HG03196 (cell line): ENCODE results near the gene OGFR.

Source experiments
- ATAC-seq: cut with Tn5 transposase; IDR thresholded peaks from one replicate; pipeline ENCODE4 v1.9.1; 2021; ENCODE audit not compliant: unreplicated experiment

Gene OGFR

DNA sequence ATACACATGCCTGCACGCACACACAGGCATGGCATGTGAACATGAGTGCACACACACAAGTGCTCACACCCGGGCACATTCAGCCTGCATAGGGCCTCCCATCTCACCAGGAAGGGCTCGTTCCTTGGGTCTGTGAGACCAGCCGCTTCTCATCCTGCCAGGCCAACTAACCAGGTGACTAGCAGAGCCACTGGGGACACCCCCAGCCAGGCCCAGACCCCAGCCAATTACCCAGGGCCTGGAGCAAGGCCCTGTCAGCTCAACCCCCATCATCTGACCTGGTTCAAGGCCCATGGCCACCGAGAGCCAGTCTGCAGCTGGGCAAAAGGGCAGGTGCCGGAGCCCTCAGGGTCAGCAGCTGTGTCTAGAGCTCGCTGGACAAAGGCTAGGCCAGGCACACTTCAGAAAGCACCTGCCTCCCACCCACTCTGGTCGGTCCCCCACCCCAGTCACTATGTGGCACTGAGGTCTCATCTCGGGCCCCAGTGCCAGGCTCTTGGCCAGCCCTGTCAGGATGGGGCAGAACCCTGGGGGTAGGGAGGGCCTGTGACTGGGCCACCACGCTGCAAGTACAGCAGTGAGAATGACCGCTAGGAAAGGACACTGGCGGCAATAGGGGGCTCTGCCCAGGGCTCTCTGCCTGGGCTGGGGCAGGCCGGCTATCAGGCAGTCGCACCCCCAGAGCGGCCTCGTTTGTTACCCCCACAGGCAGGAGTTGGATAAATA, 35.1 kb upstream of the OGFR start:
- no peak for ATAC-seq

DNA sequence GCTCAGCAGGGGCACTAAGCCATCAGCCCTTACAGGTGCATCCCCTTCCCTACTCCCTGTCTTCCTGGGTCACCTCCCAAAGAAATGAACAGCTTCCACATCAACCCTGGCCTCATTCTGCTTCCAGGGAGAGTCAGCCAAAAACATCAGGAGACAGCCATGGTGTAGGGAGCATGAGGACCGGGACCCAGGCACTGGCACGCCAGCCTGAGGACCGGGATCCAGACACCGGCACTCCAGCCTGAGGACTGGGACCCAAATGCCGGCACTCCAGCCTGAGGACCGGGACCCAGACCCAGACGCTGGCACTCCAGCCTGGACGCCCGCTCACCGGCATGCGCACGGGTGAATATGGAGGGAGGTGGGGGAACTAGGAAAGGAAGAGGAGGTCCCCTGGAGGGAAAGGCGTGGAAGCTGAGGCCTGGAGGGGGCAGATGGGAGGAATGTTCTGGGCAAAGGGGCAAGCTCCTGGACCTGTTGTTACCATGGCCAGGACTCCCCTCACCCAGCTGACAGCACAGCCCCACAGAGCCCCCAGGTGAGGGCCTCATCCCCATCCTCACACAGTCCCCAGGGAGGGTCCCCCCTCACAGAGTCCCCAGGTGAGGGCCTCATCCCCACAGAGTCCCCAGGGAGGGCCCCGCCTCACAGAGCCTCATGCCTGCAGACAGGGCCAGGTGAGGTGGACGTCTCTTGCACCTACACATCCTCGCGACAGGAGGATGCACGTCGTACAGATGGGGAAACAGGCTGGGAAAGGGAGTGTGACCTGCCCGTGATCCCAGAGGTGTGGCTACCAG, 34.3 kb upstream of the OGFR start:
- ATAC-seq, result no peak

DNA sequence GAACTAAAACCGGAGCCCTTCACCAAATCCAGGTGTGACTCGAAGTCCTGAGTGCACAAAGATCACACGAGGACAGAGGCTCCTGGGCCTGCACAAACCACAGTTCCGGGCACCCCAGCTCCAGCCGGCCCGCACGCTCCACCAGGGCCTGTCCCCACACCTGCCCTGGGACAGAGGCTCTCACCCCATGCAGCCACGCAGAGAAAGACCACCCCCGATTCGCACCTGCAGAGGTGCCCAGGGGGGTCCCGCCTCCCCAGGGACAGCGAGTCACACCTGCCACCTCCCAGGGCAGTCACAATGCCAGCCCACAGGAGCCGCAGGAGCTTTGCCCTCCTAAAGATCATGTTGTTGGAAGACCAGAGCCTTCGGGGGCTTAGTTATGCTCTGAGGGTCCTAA, 33.7 kb upstream of the OGFR start:
- ATAC-seq, result no peak

DNA sequence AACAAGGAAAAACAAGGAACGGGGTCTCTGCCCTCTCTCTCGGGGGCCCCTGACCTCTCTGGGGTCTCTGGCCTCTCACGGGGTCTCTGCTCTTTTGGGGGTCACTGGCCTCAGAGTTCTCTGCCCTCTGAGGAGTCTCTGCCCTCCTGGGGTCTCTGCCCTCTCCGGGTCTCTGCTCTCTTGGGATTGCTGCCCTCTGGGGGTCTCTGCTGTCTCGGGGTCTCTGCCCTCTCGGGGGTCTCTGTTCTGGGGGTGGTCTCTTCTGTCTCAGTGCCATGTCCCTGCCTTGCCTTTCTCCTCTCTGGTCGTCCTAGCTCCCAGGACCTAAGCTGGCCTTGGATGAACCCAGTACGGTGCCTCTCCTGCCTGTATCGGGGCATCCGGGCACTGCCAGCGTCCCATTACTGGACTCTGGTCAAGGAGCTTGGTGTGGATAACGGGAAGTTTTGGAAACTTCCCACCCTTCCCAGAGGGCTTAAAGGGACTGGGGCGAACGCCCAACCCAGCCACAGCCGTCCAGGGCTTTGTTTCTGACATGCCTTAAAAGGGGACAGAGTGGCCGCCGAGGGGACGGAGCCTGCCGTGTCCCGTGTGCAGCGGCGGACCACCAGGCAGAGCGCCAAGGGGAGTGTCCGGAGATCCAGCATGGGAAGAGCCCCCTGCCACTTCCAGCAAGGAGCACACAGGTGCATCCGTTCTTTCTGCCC, 33.1 kb upstream of the OGFR start:
- ATAC-seq, result no peak

DNA sequence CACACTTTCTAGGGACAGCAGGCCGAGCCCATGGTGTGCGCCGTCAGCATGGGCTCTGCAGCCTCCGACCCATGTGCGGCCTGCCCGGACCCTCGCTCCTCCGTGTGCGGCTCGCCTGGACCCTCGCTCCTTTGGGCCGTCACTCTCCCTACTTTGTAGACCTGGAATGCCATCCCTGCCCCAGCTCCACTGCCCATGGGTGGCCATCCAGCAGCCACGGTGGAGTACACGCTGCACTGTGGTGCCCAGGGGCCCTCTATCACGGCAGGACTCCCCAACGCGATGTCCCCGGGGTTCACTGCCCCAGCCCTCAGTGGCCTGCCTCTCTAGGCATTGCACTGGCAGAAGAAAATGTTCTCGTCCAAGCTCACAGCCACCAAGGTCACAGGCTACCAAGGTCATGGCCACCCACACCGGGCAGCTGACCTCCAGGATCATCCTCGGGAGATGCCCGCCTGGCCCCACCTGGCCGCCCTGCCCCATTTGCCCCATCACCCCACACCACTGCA, 32.5 kb upstream of the OGFR start:
- no peak for ATAC-seq

DNA sequence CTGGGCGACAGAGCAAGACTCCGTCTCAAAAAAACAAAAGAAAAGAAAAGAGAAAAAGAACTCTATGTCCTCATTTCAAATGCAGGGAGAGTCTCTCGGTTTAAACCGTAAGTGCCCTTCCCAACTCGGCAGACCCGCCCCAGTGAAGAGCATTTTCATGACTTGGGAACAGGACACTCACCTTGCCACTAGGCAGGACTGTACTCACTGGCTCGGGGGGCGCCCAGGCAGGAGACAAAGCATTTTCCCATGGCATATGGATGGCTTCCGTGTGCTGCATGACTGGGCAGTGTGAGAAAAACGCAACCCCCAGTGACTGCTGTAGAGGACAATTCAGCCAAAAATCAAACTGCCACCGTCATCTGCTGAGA, 32.0 kb upstream of the OGFR start:
- ATAC-seq, result no peak

DNA sequence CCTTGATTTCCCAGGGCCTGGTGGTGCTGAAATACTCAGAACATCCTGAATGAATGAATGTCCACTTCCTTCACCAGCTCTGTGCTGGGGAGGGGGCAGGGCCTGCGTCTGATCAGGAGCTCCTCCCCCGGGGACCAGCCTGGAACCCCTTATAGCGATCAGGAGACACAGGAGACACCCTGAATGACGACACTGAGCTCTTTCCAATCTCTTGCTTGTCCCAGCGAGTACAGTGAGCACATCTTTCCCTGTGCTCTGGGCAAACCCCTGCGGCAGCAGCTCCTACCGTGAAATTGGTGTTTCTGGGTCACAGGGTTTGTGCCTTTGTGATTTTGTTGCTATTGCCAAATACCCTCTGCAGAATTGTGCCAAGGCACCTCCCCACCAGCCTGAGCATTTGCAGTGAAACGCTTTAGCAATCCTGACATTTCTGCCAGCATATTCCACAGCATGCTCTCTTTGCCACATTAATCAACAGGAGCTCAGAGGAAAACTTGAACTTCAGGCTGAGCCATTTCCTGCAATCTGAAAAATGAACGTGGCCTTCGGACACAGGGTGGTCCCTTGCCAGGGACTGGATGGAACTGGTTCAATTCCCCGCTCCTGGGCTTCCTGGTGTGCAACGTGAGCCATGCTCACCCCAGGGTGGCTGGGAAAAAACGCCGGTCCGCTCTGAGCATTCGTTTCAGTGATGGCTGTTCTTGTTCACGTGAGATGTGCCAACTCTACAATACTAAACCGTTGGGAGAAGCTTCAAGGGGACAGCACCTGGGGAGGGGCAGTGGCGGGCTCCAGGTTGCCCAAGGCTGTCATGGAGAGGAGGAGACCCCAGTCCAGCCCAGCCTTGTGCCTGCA, 31.4 kb upstream of the OGFR start:
- ATAC-seq, result no peak

DNA sequence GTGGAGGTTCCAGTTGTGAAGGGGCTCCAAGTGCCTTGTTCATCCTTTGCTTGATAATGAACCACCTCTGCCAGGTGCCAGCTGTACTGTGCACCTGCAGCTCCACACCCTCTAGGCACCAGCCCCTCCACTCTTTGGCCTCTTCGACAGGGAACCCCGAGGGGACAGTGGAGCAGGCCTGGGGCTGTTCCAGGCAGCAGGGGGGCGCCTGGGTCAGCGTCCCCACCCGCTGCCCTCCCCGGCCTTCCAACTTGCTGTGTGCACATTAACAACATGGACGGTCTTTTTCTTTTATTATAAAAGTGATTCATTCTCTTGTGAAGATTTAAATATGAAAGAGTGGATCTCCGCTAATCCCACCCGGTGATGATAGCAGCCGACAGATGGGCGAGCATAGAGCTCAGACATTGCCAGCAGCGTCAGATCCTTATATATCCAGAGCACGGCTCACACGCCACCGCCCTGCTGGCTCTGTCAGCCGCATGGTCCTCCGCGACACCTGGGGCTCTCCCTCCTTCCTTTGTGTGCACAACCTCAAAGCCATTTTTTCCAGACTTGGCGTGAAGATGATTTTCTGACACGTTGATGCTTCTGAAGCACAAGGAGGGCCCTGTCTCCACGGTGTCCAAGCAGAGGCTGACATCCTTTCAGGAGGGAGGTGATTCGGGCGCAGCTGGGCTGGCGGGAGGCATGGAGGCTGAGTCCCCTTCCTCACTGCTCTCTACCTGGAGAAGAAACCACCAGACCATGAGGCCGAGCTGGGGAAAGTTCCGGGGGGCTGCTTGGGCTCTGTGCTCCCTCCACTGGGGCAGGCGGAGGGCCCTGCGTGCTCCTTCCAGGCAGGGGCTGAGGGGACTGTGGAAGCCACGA, 30.6 kb upstream of the OGFR start:
- no peak for ATAC-seq

DNA sequence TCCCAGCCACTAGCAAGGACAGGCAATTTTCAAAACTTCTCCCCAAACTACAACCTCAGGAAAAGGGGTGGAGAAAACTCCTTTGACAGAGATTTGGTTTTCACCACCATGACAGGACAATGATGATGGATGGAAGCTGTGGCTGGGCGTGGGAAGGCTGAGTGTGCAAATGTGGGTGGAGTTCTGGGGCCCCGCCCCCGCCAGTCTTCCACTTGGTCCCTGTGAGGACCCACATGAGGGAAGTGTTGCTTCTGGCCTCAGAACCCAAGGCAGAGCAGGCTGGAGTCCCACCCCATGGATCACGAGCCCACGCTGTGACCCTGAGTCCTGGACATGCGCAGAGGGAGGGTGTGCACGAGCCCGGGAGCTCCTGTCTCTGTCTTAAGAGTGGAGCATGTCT, 29.9 kb upstream of the OGFR start:
- no peak for ATAC-seq

DNA sequence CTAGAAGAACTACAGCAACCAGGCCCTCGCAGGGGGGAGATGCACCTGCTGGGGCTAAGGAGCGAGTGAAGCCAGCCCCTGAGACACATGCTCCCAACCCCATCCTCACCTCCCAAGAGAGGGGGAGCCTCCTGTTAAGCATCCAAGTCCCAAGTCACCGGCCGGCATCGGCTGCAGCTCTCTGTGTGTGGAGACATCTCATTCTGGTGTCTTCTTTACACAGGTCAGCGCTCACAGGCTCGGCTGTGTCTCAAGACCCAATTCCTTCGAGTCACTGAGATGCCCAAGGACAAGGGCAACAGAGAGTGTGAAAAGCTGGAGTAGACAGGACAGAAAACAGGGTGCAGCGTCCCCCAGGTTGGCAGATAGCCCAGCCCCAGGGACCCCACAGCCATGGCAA, 29.4 kb upstream of the OGFR start:
- ATAC-seq, result no peak

DNA sequence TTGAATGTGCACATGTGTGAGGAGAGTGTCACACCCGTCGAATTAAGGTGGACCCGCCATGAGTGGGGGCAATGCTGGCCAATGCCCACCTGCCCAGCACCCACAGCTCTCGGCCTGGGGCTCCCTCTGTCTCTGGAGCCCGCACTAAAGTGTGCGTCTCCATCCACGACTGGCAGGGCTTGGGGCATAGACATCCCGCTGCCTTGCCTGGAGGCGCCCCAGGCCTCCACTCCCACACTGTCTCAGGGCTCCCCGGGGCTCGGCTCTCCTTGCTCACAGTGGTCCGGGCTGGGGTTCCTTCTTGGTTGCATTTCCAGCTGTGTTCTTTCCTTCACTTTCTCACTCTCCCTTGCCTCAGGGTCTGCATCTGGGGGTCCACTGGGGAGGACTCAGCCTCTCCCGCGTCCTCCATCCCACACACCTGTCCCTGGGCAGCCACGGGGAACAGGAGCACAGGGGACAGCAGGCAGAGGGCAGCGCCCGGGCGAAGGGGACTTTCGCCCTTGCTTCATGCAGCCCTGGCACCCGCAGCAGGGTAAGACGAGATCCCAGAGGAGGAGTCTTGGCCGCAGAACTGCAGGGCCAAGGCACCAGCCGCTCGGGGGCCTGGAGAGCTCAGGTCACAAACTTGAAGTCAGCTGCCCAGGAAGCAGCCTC, 28.5 kb upstream of the OGFR start:
- no peak for ATAC-seq

DNA sequence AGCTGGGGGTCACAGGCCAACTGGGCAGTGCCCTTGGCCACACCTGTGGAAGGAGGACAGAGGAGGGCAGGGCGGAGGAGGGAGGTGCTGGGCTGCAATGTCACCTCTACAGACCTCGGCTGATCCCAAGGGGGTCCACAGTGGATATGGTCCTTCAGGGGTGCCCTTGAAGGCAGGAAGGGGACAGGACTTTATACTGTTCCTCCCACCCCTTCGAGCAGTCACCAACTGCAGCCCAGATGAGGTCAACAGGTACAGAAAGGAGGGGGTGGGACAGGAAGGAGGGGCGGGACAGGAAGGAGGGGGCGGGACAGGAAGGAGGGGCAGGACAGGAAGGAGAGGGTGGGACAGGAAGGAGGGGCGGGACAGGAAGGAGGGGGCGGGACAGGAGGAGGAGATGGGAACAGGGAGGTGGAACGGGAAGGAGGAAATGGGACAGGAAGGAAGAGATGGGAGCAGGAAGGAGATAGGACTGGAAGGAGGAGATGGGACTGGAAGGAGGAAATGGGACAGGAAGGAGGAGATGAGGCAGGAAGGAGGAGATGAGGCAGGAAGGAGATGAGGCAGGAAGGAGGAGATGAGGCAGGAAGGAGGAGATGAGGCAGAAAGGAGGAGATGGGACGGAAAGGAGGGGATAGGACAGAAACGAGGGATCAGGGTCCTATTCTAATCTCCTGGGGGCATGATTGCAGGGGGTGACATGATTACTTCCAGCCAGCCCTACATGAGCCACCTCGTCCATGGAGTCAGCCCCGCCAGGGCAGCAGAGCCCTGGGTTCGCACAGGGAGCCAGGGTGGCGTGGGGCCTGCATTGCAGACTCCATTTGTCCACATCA, 27.7 kb upstream of the OGFR start:
- no peak for ATAC-seq

DNA sequence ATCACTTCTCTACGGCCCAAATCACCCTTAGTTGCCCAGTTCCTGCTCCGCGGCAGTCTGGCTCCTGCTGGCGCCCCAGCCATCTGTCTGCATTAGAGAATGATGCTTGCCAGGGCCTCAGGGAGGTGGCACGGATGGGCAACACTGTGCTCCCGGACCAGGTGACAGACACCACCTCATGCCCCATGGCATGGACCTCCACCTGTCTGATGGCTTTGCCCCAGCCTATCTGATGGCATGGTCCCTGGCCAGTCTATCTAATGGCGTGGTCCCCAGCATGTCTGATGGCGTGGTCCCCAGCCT, 27.2 kb upstream of the OGFR start:
- ATAC-seq, result no peak

DNA sequence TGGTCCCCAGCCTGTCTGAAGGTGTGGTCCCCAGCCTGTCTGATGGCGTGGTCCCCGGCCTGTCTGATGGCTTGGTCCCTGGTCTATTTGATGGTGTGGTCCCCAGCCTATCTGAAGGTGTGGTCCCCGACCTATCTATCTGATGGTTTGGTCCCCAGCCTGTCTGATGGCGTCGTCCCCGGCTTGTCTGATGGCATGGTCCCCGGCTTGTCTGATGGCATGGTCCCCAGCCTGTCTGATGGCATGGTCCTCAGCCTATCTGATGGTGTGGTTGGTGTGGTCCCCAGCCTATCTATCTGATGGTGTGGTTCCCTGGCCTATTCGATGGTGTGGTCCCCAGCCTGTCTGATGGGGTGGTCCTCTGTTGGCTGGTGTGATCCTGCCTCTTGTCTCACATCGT, 26.6 kb upstream of the OGFR start:
- no peak for ATAC-seq

DNA sequence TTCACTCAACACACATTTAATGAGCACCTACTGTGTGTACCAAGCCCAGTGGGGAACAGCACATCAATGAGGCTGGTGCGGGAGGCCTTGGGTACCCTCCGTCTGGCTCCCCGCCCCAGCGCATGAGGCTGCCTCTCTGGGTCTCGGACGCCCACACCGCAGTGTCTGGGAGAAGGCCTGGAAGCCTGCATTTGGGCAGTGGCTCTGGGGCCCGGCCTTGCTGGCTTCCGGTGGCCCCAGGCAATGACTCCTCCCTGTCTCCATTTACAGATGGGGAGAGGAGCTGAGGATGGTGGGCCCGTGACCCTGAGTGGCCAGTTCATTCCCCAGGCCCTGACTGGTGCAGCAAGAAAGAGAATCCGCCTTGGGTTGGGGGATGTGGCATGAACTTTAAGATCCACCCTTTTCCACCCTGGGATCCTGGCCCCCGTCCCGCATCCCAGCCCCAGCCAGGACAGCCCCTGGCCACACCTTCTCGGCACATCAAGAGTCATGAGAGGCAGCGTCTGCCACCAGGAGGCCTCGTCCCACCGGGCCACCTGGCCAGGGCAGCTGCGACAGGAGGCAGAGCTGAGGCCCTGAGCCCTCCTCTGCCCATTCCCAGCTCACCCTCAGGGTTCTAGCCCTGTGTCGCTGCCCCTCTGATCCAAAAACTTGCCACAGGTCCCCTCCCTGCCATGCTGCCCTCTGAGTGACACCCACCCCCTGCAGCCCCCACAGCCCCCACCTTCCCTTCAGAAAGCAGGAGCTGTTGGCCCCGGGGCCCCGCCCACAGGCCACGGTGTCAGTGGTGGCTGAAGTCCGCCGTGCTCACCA, 25.8 kb upstream of the OGFR start:
- no peak for ATAC-seq

DNA sequence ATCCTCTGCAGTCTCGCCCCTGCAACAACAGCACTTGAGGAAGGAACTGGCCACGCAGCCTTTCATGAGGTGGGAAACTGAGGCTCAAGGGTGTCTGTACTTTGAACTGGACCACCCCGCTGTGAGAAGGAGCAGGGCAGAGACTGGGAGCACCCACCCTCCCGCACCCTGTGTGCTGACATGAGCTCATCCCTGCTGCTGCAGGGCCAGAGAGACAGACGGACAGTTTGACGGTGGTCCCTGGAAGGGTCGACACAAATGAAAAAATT, 25.3 kb upstream of the OGFR start:
- ATAC-seq, result no peak

DNA sequence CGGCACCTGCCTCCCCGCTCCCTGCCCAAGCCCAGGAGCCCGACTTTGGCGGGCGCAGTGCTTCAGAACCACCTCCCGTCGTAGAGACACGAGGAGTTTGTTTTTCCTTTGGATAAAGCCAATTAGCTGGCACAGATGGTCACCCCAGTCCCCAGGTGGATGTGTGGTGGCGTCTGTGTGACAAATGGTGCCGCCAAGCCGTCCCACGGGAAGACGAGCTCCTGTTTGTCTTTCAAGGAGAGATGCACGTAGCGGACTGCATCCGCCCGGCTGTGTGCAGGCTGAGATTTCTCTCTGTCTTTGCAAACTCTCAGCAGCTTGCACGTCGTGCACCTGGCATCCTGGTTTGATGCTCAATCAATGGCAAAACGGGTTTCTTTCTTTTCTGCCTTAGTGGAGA, 24.4 kb upstream of the OGFR start:
- no peak for ATAC-seq

DNA sequence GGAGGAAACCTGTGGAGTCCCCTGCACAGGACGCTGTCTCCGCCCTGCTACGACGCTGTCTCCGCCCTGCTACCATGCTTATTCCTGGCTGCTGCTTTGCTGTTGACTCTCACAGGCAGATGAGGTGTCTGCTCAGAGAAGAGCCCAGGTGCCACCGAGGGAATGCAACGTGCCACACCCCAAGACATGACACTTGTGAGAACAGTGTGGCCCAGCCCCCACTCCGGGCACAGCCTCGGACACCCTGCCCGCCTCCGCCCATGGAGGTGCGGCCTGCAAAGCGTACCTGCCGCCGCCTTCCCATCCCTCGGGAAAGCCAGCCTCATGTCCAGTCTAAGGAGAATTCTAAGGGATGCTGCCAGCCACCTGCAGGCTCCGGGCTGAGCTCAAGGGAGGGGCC, 23.9 kb upstream of the OGFR start:
- ATAC-seq, result no peak
